SIG-M5 treated with dmso at 0.1 percent for 504 hours (cell line): ENCODE results near the gene RPS27L.
"Not testable (repeated sequence)": the region's sequence is repeated elsewhere in the genome, so short reads cannot be mapped to it uniquely, and the experiment has no call there.

ENCODE experiments used
- DNase-seq: peaks from one replicate; lab custom pipeline; 2025; ENCODE audit not compliant: unreplicated experiment; lab: John Stamatoyannopoulos, UW

The RPS27L gene

DNA sequence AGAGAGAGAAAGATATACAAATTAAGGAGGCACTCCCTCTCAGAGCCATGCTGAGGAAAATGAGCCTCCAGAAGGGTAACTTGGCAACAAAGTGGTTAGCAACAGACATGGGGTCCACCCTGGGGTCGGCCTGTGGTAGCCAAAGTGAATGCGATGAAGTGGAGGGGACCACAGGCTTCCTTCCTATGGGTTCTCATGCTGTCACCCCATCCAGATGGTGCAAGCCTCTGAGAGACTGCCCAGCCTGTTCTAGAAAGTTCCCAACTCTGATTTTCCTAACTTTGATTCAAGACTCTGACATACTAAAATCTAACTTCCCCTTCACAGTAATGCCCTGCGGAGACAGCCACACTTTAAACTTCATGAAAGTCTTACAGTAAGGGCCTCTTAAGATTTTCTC lies 53.9 kb downstream of the RPS27L start:
- no peak for DNase-seq

- not testable (repeated sequence) for DNase-seq
These were observed 57.7 kb downstream of the RPS27L start for GRCh38 chr15:63099581-63099980.

DNA sequence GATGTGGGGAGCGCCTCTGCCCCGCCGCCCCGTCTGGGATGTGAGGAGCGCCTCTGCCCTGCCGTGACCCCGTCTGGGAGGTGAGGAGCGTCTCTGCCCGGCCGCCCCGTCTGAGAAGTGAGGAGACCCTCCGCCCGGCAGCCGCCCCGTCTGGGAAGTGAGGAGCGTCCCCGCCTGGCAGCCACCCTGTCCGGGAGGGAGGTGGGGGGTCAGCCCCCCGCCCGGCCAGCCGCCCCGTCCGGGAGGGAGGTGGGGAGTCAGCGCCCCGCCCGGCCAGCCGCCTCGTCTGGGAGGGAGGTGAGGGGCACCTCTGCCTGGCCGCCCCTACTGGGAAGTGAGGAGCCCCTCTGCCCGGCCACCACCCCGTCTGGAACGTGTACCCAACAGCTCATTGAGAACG lies 58.4 kb downstream of the RPS27L start:
- DNase-seq: not testable (repeated sequence)
